Measurements from ENCODE around the gene BTBD16.

Gene BTBD16

DNA sequence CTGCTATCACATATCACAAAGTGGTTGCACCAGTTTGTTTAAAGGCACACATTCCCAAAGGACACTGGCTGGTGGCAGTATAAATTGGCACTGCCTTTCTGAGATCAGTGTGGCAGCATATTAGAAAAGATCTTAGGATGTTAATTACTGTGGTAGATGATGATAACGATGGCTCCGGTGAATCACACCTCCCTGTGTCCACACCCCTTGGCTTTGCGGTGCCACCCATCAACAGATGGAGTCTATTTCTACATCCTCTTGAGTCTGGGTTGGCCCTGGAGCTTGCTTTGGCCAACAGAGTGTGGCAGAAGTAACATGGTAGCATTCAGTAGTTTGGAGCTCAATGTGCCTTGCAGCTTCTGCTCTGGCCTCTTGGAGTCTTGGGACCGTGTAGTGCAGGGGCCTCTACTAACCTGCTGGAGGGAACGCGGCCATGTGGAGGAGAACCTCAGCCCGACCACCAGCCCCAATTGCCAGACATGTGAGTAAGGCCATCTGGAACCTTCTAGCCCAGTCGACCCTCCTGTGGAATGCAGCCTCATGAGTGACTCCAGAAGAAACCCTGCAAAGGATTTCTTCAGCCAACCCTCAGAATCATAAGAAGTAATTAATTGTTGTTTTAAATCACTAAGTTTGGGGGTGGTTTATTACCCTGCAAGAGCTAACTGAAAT lies 76.2 kb downstream of the BTBD16 start:
- DNase-seq = no peak

DNA sequence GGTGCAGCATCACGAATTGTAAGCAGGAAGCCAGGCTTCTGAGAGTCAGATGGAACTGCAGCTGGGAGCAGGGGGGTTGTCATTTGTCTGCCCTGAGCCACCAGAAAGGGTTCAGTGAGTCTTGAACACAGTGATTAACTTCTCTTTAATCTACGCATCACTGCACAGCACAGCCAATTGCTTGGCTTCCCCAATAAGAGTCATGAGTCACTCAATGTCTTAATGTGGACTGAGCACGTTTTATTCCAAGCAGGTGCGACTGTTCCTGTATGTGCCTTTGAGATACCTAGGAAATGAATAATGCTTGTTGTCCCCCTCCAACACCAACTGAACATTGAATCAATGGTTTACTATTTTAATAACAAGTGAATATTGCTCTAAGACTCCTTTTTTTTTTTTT lies 77.4 kb downstream of the BTBD16 start:
- no peak for DNase-seq

DNA sequence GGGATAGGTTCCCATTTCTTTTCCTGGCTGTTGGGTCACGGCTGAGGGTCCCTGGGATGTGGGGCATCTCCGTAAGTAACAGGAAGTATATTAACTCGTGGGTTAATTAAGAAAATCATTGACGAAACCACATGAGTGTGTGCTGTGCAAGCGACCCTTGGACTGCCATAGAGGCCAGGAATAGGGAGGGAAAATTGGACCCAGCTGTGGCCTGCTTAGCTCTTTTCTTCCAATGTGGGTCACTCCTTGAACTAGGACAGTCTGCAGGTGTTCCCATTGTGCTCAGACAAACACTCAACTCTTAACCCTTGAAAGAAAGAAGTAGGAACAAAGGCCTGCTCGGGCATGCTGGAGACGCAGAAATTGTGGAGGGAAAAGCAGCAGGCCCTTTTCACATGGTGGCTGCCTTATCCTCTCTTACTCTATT lies 77.9 kb downstream of the BTBD16 start:
- DNase-seq = no peak

GRCh38 chr10:122349758-122350369 lies 78.8 kb downstream of the BTBD16 start:
- no peak for DNase-seq

GRCh38 chr10:122350893-122351292 lies 79.8 kb downstream of the BTBD16 start:
- DNase-seq = no peak

DNA sequence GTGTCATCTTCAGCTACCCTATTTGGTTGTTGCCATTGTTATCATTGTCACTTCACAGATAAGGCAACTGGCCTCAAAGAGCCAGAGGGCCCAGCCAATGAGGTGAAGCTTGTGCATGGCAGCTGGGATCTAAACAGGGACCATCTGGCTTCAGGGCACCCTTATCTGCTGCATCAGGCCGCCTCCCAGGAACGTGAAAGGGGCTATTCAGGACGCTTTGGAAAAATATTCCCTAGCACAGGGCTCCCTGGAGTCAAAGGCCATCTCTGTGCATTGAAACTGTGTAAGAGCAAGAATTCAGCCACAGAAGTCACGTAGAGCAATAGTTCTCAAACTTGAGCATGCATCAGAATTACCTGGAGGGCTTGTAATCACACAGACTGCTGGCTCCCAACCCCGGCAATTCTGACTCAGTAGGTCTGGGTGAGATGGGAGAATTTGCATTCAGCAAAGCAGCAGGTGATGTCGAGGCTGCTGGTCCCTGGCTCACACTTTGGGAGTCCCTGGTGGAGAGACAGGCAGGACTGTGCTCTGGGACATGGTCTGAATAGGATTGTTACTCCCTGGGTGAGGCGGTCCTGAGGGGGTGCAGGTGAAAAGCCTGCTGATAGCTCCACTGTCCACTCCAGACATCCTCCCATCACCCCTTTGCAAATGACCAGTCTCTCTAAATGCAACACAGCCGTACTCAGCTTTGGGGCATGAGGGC lies 81.9 kb downstream of the BTBD16 start:
- DNase-seq = no peak

- DNase-seq = no peak
Observed at GRCh38 chr10:122354383-122354782, 83.3 kb downstream of the BTBD16 start.

GRCh38 chr10:122357685-122358084 lies 86.6 kb downstream of the BTBD16 start:
- no peak for DNase-seq

GRCh38 chr10:122359621-122360020 lies 88.5 kb downstream of the BTBD16 start:
- no peak for DNase-seq

DNA sequence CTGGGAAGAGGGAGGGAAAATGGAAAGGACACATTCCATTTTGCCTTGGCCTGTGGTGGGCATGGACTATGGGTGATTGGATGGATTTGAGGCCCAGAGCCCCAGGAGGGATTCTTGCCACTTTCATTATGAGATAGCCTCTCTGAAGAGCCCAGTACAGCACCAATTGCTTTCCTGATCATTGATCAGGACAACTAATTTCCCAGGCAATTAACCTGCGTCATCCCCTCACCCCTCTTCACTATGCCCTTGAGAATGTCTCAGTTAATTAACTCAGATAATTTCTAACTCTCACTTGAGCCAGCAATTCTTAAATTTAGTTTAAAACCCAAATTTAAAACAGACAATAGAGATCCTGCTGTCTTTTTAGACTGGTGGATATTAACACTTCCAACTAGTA lies 90.0 kb downstream of the BTBD16 start:
- no peak for DNase-seq

DNA sequence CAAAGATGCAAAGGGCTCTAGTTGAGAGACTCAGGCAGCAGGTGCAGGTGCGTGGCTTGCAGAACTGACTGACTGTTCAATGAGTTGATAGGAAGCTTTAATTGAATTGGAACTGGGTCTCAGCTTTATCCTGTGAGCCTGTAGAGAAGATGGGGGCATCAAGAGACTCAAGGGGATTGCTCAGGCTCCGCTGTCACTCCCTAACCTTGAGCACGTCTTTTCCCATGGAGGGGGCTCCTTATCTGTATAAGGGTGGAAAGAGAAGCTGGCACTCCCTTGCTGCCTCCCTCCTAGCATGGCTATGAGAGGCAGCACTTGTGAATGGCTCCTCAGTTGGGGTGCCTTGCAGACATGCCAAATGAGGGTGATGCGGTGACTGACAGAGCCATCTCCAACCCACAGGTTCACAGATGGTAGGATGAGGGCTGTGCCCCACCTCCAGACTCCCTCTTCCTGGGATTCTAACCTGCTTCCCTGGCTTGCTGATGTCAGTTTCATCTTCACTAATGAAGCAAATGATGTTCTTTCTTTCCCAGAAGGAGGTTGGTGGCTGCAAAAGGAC lies 91.0 kb downstream of the BTBD16 start:
- no peak for DNase-seq

GRCh38 chr10:122362621-122363020 lies 91.5 kb downstream of the BTBD16 start:
- no peak for DNase-seq

DNA sequence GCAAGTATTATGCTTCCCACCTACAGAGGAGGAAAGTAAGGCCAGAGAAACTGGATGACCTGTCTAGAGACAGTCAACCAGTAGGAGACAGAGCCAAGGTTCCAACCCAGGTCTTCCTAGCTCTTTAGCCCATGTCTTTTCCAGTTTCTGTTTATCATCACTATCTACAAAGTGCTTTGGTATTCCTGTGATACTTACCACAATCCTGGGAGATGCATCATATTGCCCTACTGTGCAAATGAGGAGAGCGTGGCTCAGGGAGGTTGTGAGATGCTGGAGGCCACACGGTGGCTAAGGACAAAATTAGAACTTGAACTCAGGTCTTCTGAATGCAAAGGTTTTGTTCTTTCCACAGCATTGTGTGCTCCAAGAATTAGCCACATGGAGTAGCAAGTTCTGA lies 92.2 kb downstream of the BTBD16 start:
- no peak for DNase-seq

- DNase-seq = no peak
Observed at GRCh38 chr10:122363722-122364463, 92.8 kb downstream of the BTBD16 start.

- no peak for DNase-seq
Observed at GRCh38 chr10:122368502-122369254, 97.6 kb downstream of the BTBD16 start.

- no peak for DNase-seq
Observed at GRCh38 chr10:122373108-122373507, 102.0 kb downstream of the BTBD16 start.

GRCh38 chr10:122373721-122374120 lies 102.6 kb downstream of the BTBD16 start:
- peak; percentile 15 for DNase-seq

DNA sequence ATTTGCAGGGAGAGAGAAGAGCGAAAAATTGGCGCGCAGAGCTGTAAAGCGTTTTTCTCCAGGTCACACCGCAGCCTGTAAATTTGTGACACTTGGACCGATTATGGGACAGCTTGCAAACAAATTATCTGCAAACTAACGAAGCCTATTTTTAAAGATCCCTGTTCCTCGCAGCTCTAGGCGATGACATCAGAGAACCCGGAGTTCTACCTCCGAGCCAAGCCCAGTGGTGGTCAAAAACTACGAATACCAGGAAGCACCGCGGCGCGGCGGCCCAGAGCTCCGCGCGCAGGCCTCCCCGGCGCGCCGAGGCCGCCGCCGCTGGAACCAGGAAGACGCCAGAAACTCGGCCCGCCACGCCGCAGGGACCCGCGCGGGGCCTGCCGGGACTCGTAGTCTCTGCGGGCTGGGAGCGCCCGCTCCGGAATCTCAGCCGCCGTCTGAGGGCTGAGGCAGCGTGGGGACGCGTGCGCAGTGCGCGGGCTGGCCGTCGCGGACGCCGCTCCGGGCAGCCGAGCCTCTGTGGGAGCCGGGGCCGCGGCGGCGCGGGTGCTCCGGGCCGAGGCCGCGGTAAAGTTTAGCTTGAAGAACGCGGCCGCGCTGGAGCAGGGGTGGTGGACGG lies 103.3 kb downstream of the BTBD16 start, which contains the start of gene PLEKHA1:
Gene PLEKHA1, plus strand, starts transcription at position 472 of the 622 bp plus-strand sequence. CDS start 18,493 bp downstream, outside the sequence.
- peak; percentile 95 for DNase-seq

DNA sequence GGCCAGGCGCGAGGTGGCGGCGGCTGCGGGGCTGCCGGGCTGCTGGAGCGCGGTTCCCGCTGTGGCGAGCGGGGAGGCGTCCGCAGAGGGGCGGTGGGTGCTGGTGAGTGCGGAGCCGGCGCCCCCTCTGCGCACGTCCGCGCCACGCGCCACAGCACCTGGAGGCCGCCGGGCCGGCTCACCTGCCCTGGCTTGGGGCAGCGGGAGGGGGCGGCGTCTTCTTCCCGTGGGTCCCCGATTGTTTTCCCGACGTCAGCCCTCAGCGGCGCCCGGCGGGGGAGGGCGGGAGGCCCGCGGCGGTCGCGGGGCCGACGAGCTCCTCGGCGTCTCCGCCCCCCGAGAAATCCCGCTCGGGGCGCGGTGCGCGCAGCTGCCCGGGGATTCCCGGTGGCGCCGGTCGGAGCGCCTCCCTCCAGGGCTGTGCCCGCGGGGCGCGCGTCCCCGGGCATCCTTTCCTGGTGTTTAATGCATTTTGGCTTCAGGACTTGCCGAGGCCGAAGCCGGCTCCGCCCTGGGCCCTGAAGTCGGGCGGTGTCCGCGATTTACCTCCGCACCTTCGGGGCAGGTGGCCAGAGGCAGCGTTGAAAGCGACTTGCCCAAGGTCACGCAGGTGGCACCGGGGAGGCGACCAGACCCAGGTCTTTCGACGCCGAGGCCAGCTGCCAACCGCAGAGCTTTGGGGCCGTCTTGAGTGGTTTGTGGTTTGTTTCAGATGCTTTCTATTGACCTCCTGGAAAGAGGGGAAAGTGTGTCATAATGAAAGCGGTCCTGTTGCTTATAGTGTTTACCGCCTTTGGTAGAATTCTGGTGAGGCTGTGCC lies 104.0 kb downstream of the BTBD16 start:
- DNase-seq = peak; percentile 42

GRCh38 chr10:122375679-122376160 lies 104.6 kb downstream of the BTBD16 start:
- no peak for DNase-seq
